Body of pancreas (tissue), 4 donors: ENCODE measurements around the gene KCNMB1. TPM values are rescaled to one million over a fixed set of nuclear protein-coding genes. Genes with fewer than 3 reads are reported as not detected.
A peak's percentile ranks its signal among the peaks of the same experiment; 100 is the strongest.

Experiments used
- ATAC-seq: fragments of 150-250 bp; one replicate; pipeline ENCODE4 v1.9.1; 2016
- DNase-seq, 4 donors: peaks; one replicate each; pipeline ENCODE4 v3.0.0-alpha.2; 2019
- H3K27ac ChIP-seq, 4 donors: fragments of 200-600 bp; sonication (generic); 1 replicate in 3 of 4; 2 replicates in 1 of 4; pipeline versions ENCODE4 v1.5.1 to v1.6.1; 2016 to 2019; ENCODE audit warnings: mild to moderate bottlenecking in 1 of 4, mixed read lengths in 1 of 4, moderate library complexity in 1 of 4
- H3K27me3 ChIP-seq, 2 donors: fragments of 200-600 bp; sonication (generic); one replicate each; pipeline ENCODE4 v1.6.0; 2016; ENCODE audit warnings: mild to moderate bottlenecking in 1 of 2
- H3K36me3 ChIP-seq, 2 donors: fragments of 200-600 bp; sonication (generic); replicated peaks in 1 of 2; 2 replicates each; pipeline ENCODE4 v1.5.1; 2016; ENCODE audit warnings: low read depth in 2 of 2; ENCODE audit not compliant: insufficient read depth in 1 of 2
- H3K4me1 ChIP-seq: fragments of 200-600 bp; sonication (generic); one replicate; pipeline ENCODE4 v1.6.0; 2016
- H3K4me3 ChIP-seq, 2 donors: fragments of 200-600 bp; sonication (generic); 1 replicate in 1 of 2; 2 replicates in 1 of 2; pipeline ENCODE4 v1.5.1; 2016 to 2019
- H3K9me3 ChIP-seq, 3 donors: fragments of 200-600 bp; sonication (generic); 1 replicate in 2 of 3; 2 replicates in 1 of 3; pipeline ENCODE4 v1.5.1; 2016
- POLR2A ChIP-seq, 3 donors: fragments of 450-650 bp; IDR thresholded peaks; one replicate each; pipeline ENCODE4 v1.6.1; 2016; ENCODE audit warnings: antibody characterized with exemption in 3 of 3, mild to moderate bottlenecking in 2 of 3
- WGBS, 2 donors: methylation state at CpG; one replicate each; pipeline ENCODE4 v1.1.5; 2017; 5-methylcytosine and 5-hydroxymethylcytosine counted together
- intact Hi-C: fragments of 100-400 bp; cut with DNase I; formaldehyde crosslinking; loops from one replicate; pipeline ENCODE4 v1.15.1; 2023
- total RNA-seq, 2 donors: library from RNA; depleted of rRNA; stranded (reverse); fragments of >200 nt; gene quantifications; one replicate each; pipeline ENCODE4 v1.1.0, GENCODE V29; 2016
- TF ChIP-seq, protein P1 (sequence below), 7 experiments: fragments of 450-650 bp in 4 of 7; fragments of 200-600 bp in 3 of 7; sonication (generic) in 3 of 7; IDR thresholded peaks; one replicate each; pipeline ENCODE4 v1.5.1; 2016 to 2019; ENCODE audit warnings: antibody characterized with exemption in 7 of 7

Gene KCNMB1
- total RNA-seq, 2 donors from 2014 or later = 0.99 TPM; not detected in 1

DNA sequence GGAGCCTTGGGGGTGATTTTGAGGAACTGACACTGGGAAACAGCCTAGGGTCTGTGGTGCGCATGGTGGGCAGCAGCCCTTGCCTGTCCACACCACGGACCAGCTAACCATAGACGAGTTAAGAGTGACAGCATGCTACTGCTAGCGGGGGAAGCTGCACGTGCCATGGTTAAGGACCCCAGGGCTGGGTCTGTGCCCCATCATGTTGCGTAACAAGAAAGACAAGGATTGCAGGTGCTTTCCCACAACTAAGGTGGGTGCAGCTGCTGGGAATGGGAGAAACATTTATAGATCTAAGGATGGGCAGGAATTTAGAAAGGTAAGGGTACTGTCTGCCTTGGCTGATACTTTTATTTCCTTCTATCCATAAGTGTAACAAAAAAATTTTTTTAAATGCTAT is 17.9 kb upstream of the KCNMB1 start:
- H3K4me3 ChIP-seq = no peak overlapping the region
- DNase-seq (no peak), ATAC-seq (no peak)
- H3K4me1 ChIP-seq = no peaks in the 10 kb centered on the region
- no peaks in the 10 kb centered on the region for H3K27me3 ChIP-seq
- intact Hi-C loops = no loop called here
- no peaks in the 10 kb centered on the region for H3K36me3 ChIP-seq
- WGBS, 2 donors = 61 to 72% methylated on average over 6 of the region's 6 CpGs
- no peaks in the 10 kb centered on the region for H3K9me3 ChIP-seq
- TF ChIP-seq, protein P1, sequence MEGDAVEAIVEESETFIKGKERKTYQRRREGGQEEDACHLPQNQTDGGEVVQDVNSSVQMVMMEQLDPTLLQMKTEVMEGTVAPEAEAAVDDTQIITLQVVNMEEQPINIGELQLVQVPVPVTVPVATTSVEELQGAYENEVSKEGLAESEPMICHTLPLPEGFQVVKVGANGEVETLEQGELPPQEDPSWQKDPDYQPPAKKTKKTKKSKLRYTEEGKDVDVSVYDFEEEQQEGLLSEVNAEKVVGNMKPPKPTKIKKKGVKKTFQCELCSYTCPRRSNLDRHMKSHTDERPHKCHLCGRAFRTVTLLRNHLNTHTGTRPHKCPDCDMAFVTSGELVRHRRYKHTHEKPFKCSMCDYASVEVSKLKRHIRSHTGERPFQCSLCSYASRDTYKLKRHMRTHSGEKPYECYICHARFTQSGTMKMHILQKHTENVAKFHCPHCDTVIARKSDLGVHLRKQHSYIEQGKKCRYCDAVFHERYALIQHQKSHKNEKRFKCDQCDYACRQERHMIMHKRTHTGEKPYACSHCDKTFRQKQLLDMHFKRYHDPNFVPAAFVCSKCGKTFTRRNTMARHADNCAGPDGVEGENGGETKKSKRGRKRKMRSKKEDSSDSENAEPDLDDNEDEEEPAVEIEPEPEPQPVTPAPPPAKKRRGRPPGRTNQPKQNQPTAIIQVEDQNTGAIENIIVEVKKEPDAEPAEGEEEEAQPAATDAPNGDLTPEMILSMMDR (IDR thresholded peaks at IDR 0.05) = no peak
- no peak for TF ChIP-seq POLR2A (IDR thresholded peaks at IDR 0.05)
- no peak overlapping the region for H3K27ac ChIP-seq

GRCh38 chr5:170405817-170406216 is 16.6 kb upstream of the KCNMB1 start:
- H3K4me1 ChIP-seq = no peaks in the 10 kb centered on the region

GRCh38 chr5:170404398-170404797 is 15.2 kb upstream of the KCNMB1 start:
- no peak overlapping the region for H3K4me3 ChIP-seq
- H3K4me1 ChIP-seq = no peaks in the 10 kb centered on the region
- intact Hi-C loops = no loop called here
- H3K27me3 ChIP-seq = no peaks in the 10 kb centered on the region
- H3K27ac ChIP-seq = no peak overlapping the region
- ATAC-seq = no peak
- no peaks in the 10 kb centered on the region for H3K36me3 ChIP-seq
- no peaks in the 10 kb centered on the region for H3K9me3 ChIP-seq
- peak in 1 of 4 donors; percentile 38 for DNase-seq
- WGBS, 2 donors = 12 to 63% methylated on average over 2 of the region's 2 CpGs
- TF ChIP-seq, protein P1 (IDR thresholded peaks at IDR 0.05) = no peak
- TF ChIP-seq POLR2A (IDR thresholded peaks at IDR 0.05) = no peak

More at GRCh38 chr5:170405817-170406216, 16.6 kb upstream of the KCNMB1 start:
- no peaks in the 10 kb centered on the region for H3K9me3 ChIP-seq
- ATAC-seq = no peak
- H3K27me3 ChIP-seq = no peaks in the 10 kb centered on the region
- intact Hi-C loops = no loop called here
- DNase-seq = no peak
- TF ChIP-seq, protein P1 (IDR thresholded peaks at IDR 0.05) = no peak
- TF ChIP-seq POLR2A (IDR thresholded peaks at IDR 0.05) = no peak
- no peak overlapping the region for H3K27ac ChIP-seq
- no peak overlapping the region for H3K4me3 ChIP-seq
- H3K36me3 ChIP-seq = no peaks in the 10 kb centered on the region
- 24 to 32% methylated on average over 2 of the region's 2 CpGs for WGBS, 2 donors

GRCh38 chr5:170403675-170404074 is 14.5 kb upstream of the KCNMB1 start:
- H3K9me3 ChIP-seq = no peaks in the 10 kb centered on the region
- H3K36me3 ChIP-seq = no peaks in the 10 kb centered on the region
- 61 to 86% methylated on average over 3 to 4 of the region's 4 CpGs for WGBS, 2 donors
- ATAC-seq (no peak), DNase-seq (no peak)
- no peak overlapping the region for H3K27ac ChIP-seq
- H3K4me1 ChIP-seq = no peaks in the 10 kb centered on the region
- intact Hi-C loops = no loop called here
- H3K27me3 ChIP-seq = no peaks in the 10 kb centered on the region
- no peak overlapping the region for H3K4me3 ChIP-seq
- no peak for TF ChIP-seq POLR2A (IDR thresholded peaks at IDR 0.05)

DNA sequence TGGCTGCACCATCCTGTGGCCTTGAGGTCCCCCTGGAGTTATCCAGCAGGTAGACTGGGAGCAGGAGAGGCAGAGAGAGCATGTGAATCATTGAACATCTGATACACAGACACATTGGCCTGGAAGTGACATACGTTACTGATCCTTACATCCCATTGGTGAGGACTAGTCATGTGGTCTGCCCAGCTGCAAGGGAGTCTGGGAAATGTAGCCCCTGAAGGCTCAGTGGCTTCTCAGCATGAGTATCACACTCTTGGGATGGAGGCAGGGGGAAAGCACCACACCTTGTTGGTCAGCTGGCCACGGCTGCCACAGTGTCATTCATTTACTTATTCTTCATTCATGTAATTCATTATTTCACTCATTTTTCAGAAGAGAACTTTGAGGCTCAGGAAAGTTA is 13.3 kb upstream of the KCNMB1 start:
- WGBS, 2 donors = 76 to 82% methylated on average over 2 of the region's 2 CpGs
- Histone ChIP-seq H3K9me3 (no peaks in the 10 kb centered on the region), H3K36me3 (no peaks in the 10 kb centered on the region), H3K4me1 (no peaks in the 10 kb centered on the region), H3K27me3 (no peaks in the 10 kb centered on the region), H3K27ac (no peak overlapping the region), H3K4me3 (no peak overlapping the region)
- TF ChIP-seq, protein P1 (IDR thresholded peaks at IDR 0.05) = no peak
- no peak for TF ChIP-seq POLR2A (IDR thresholded peaks at IDR 0.05)
- ATAC-seq (no peak), DNase-seq (no peak)
- intact Hi-C loops = no loop called here
